Measurements from ENCODE around the gene UBE2D1. TPM values are rescaled to one million over a fixed set of nuclear protein-coding genes. Genes with fewer than 3 reads are reported as not detected.

Gene UBE2D1
- total and polyA plus RNA-seq, 2 donors = 9.2 to 24.0 TPM

- DNase-seq (ENCODE audit: low read depth in 6 of 9, low spot score in 9 of 9) = no peak
- H3K27ac ChIP-seq (ENCODE audit: low read depth in 1 of 2, low read length in 1 of 2) = no peak overlapping the region
- no peaks in the 10 kb centered on the region for H3K4me1 ChIP-seq (ENCODE audit: control insufficient read depth in 2 of 2, insufficient read depth in 2 of 2, low read length in 2 of 2)
- H3K4me3 ChIP-seq (ENCODE audit: low read length in 2 of 2) = no peak overlapping the region
- no peaks in the 10 kb centered on the region for H3K36me3 ChIP-seq (ENCODE audit: control insufficient read depth in 2 of 2, insufficient read depth in 2 of 2, low read length in 1 of 2)
- H3K27me3 ChIP-seq (ENCODE audit: control insufficient read depth in 2 of 2, insufficient read depth in 1 of 2, low read length in 1 of 2) = no peaks in the 10 kb centered on the region
- WGBS = 98% methylated on average over 2 of the region's 2 CpGs
- H3K9me3 ChIP-seq (ENCODE audit: control insufficient read depth in 2 of 2, insufficient read depth in 1 of 2, low read length in 1 of 2) = no peaks in the 10 kb centered on the region
These were observed 15.2 kb downstream of the UBE2D1 start for GRCh38 chr10:58350023-58350422.

GRCh38 chr10:58350619-58351323 is 16.0 kb downstream of the UBE2D1 start:
- DNase-seq (ENCODE audit: low read depth in 6 of 9, low spot score in 9 of 9) = no peak
- 95% methylated on average over 6 of the region's 6 CpGs for WGBS
- no peaks in the 10 kb centered on the region for H3K27me3 ChIP-seq (ENCODE audit: control insufficient read depth in 2 of 2, insufficient read depth in 1 of 2, low read length in 1 of 2)
- H3K36me3 ChIP-seq (ENCODE audit: control insufficient read depth in 2 of 2, insufficient read depth in 2 of 2, low read length in 1 of 2) = no peaks in the 10 kb centered on the region
- H3K9me3 ChIP-seq (ENCODE audit: control insufficient read depth in 2 of 2, insufficient read depth in 1 of 2, low read length in 1 of 2) = no peaks in the 10 kb centered on the region
- no peaks in the 10 kb centered on the region for H3K4me1 ChIP-seq (ENCODE audit: control insufficient read depth in 2 of 2, insufficient read depth in 2 of 2, low read length in 2 of 2)
- H3K27ac ChIP-seq (ENCODE audit: low read depth in 1 of 2, low read length in 1 of 2) = no peak overlapping the region
- no peak overlapping the region for H3K4me3 ChIP-seq (ENCODE audit: low read length in 2 of 2)

GRCh38 chr10:58351616-58352578 is 17.1 kb downstream of the UBE2D1 start:
- Histone ChIP-seq H3K36me3 (ENCODE audit: control insufficient read depth in 2 of 2, insufficient read depth in 2 of 2, low read length in 1 of 2) (no peaks in the 10 kb centered on the region), H3K27me3 (ENCODE audit: control insufficient read depth in 2 of 2, insufficient read depth in 1 of 2, low read length in 1 of 2) (no peaks in the 10 kb centered on the region), H3K27ac (ENCODE audit: low read depth in 1 of 2, low read length in 1 of 2) (no peak overlapping the region), H3K9me3 (ENCODE audit: control insufficient read depth in 2 of 2, insufficient read depth in 1 of 2, low read length in 1 of 2) (no peaks in the 10 kb centered on the region), H3K4me1 (ENCODE audit: control insufficient read depth in 2 of 2, insufficient read depth in 2 of 2, low read length in 2 of 2) (no peaks in the 10 kb centered on the region), H3K4me3 (ENCODE audit: low read length in 2 of 2) (no peak overlapping the region)
- DNase-seq (ENCODE audit: low read depth in 6 of 9, low spot score in 9 of 9) = no peak
- WGBS = 99% methylated on average over 7 of the region's 7 CpGs

GRCh38 chr10:58352956-58353610 is 18.3 kb downstream of the UBE2D1 start:
- Histone ChIP-seq H3K4me1 (ENCODE audit: control insufficient read depth in 2 of 2, insufficient read depth in 2 of 2, low read length in 2 of 2) (no peaks in the 10 kb centered on the region), H3K27me3 (ENCODE audit: control insufficient read depth in 2 of 2, insufficient read depth in 1 of 2, low read length in 1 of 2) (no peaks in the 10 kb centered on the region), H3K27ac (ENCODE audit: low read depth in 1 of 2, low read length in 1 of 2) (no peak overlapping the region), H3K4me3 (ENCODE audit: low read length in 2 of 2) (no peak overlapping the region), H3K9me3 (ENCODE audit: control insufficient read depth in 2 of 2, insufficient read depth in 1 of 2, low read length in 1 of 2) (no peaks in the 10 kb centered on the region), H3K36me3 (ENCODE audit: control insufficient read depth in 2 of 2, insufficient read depth in 2 of 2, low read length in 1 of 2) (no peaks in the 10 kb centered on the region)
- no peak for DNase-seq (ENCODE audit: low read depth in 6 of 9, low spot score in 9 of 9)
- WGBS = 93% methylated on average over 2 of the region's 2 CpGs

- Histone ChIP-seq H3K4me1 (ENCODE audit: control insufficient read depth in 2 of 2, insufficient read depth in 2 of 2, low read length in 2 of 2) (no peaks in the 10 kb centered on the region), H3K27me3 (ENCODE audit: control insufficient read depth in 2 of 2, insufficient read depth in 1 of 2, low read length in 1 of 2) (no peaks in the 10 kb centered on the region), H3K36me3 (ENCODE audit: control insufficient read depth in 2 of 2, insufficient read depth in 2 of 2, low read length in 1 of 2) (no peaks in the 10 kb centered on the region), H3K9me3 (ENCODE audit: control insufficient read depth in 2 of 2, insufficient read depth in 1 of 2, low read length in 1 of 2) (no peaks in the 10 kb centered on the region), H3K4me3 (ENCODE audit: low read length in 2 of 2) (no peak overlapping the region), H3K27ac (ENCODE audit: low read depth in 1 of 2, low read length in 1 of 2) (no peak overlapping the region)
- no peak for DNase-seq (ENCODE audit: low read depth in 6 of 9, low spot score in 9 of 9)
- WGBS = 62% methylated on average over 2 of the region's 2 CpGs
These were observed 21.9 kb downstream of the UBE2D1 start for GRCh38 chr10:58356756-58357155.

GRCh38 chr10:58358314-58358933 is 23.6 kb downstream of the UBE2D1 start:
- Histone ChIP-seq H3K9me3 (ENCODE audit: control insufficient read depth in 2 of 2, insufficient read depth in 1 of 2, low read length in 1 of 2) (no peaks in the 10 kb centered on the region), H3K4me1 (ENCODE audit: control insufficient read depth in 2 of 2, insufficient read depth in 2 of 2, low read length in 2 of 2) (no peaks in the 10 kb centered on the region), H3K27me3 (ENCODE audit: control insufficient read depth in 2 of 2, insufficient read depth in 1 of 2, low read length in 1 of 2) (no peaks in the 10 kb centered on the region), H3K4me3 (ENCODE audit: low read length in 2 of 2) (no peak overlapping the region), H3K36me3 (ENCODE audit: control insufficient read depth in 2 of 2, insufficient read depth in 2 of 2, low read length in 1 of 2) (no peaks in the 10 kb centered on the region), H3K27ac (ENCODE audit: low read depth in 1 of 2, low read length in 1 of 2) (no peak overlapping the region)
- no peak for DNase-seq (ENCODE audit: low read depth in 6 of 9, low spot score in 9 of 9)
- 97% methylated on average over 4 of the region's 4 CpGs for WGBS

GRCh38 chr10:58358947-58359346 is 24.1 kb downstream of the UBE2D1 start:
- Histone ChIP-seq H3K27me3 (ENCODE audit: control insufficient read depth in 2 of 2, insufficient read depth in 1 of 2, low read length in 1 of 2) (no peaks in the 10 kb centered on the region), H3K4me3 (ENCODE audit: low read length in 2 of 2) (no peak overlapping the region), H3K27ac (ENCODE audit: low read depth in 1 of 2, low read length in 1 of 2) (no peak overlapping the region), H3K4me1 (ENCODE audit: control insufficient read depth in 2 of 2, insufficient read depth in 2 of 2, low read length in 2 of 2) (no peaks in the 10 kb centered on the region), H3K9me3 (ENCODE audit: control insufficient read depth in 2 of 2, insufficient read depth in 1 of 2, low read length in 1 of 2) (no peaks in the 10 kb centered on the region), H3K36me3 (ENCODE audit: control insufficient read depth in 2 of 2, insufficient read depth in 2 of 2, low read length in 1 of 2) (no peaks in the 10 kb centered on the region)
- WGBS = 100% methylated on average over 1 of the region's 1 CpG
- no peak for DNase-seq (ENCODE audit: low read depth in 6 of 9, low spot score in 9 of 9)

- Histone ChIP-seq H3K4me3 (ENCODE audit: low read length in 2 of 2) (no peak overlapping the region), H3K36me3 (ENCODE audit: control insufficient read depth in 2 of 2, insufficient read depth in 2 of 2, low read length in 1 of 2) (no peaks in the 10 kb centered on the region), H3K4me1 (ENCODE audit: control insufficient read depth in 2 of 2, insufficient read depth in 2 of 2, low read length in 2 of 2) (no peaks in the 10 kb centered on the region), H3K9me3 (ENCODE audit: control insufficient read depth in 2 of 2, insufficient read depth in 1 of 2, low read length in 1 of 2) (no peaks in the 10 kb centered on the region), H3K27me3 (ENCODE audit: control insufficient read depth in 2 of 2, insufficient read depth in 1 of 2, low read length in 1 of 2) (no peaks in the 10 kb centered on the region), H3K27ac (ENCODE audit: low read depth in 1 of 2, low read length in 1 of 2) (no peak overlapping the region)
- WGBS = 99% methylated on average over 3 of the region's 3 CpGs
- no peak for DNase-seq (ENCODE audit: low read depth in 6 of 9, low spot score in 9 of 9)
These were observed 24.7 kb downstream of the UBE2D1 start for GRCh38 chr10:58359541-58359940.
